Naive thymus-derived CD4-positive, alpha-beta T cell (primary cell): ENCODE measurements around the gene MMP21. TPM values are rescaled to one million over a fixed set of nuclear protein-coding genes. Genes with fewer than 3 reads are reported as not detected.

Source experiments
- ATAC-seq: fragments of 150-1000 bp; cut with Tn5 transposase; 2 replicates; pipeline ENCODE4 v1.10.0; 2021; ENCODE audit warnings: mild to moderate bottlenecking, moderate library complexity
- CTCF ChIA-PET: fragments of 350-600 bp; sonication (Branson Sonifier 250); formaldehyde crosslinking; loops from one replicate; lab custom pipeline; 2021; ENCODE audit warnings: antibody characterized with exemption; lab: Charles Lee
- POLR2A ChIA-PET: fragments of 350-600 bp; sonication (Branson Sonifier 250); formaldehyde crosslinking; loops from one replicate; lab custom pipeline; 2021; ENCODE audit warnings: antibody characterized with exemption, inconsistent platforms; lab: Charles Lee
- DNase-seq, 9 donors: peaks; one replicate each; pipeline versions ENCODE4 v3.0.0 to v3.0.0-alpha.2; 2020 to 2022; ENCODE audit warnings: mixed read lengths in 1 of 9
- H3K27ac ChIP-seq: one replicate; pipeline ENCODE4 v1.7.0; 2013; ENCODE audit warnings: mild to moderate bottlenecking, low read depth, low read length, moderate library complexity
- H3K27me3 ChIP-seq, 2 donors: one replicate each; pipeline ENCODE4 v1.7.0; 2013; ENCODE audit warnings: low read length in 2 of 2, mild to moderate bottlenecking in 2 of 2, moderate library complexity in 2 of 2; ENCODE audit not compliant: control insufficient read depth in 2 of 2, insufficient read depth in 2 of 2
- H3K36me3 ChIP-seq, 3 experiments: 1 replicate in 2 of 3; 2 replicates in 1 of 3; pipeline ENCODE4 v1.7.0; 2013; ENCODE audit warnings: low read length in 3 of 3, mild to moderate bottlenecking in 3 of 3, moderate library complexity in 1 of 3; ENCODE audit not compliant: insufficient read depth in 3 of 3, control insufficient read depth in 2 of 3
- H3K4me1 ChIP-seq, 2 donors: one replicate each; pipeline ENCODE4 v1.7.0; 2013; ENCODE audit warnings: low read length in 2 of 2, mild to moderate bottlenecking in 2 of 2, moderate library complexity in 1 of 2; ENCODE audit not compliant: control insufficient read depth in 2 of 2, insufficient read depth in 2 of 2
- H3K4me3 ChIP-seq: 2 replicates; pipeline ENCODE4 v1.7.0; 2013; ENCODE audit warnings: mild to moderate bottlenecking, low read length
- H3K9me3 ChIP-seq, 3 experiments: 1 replicate in 2 of 3; 2 replicates in 1 of 3; pipeline ENCODE4 v1.7.0; 2013; ENCODE audit warnings: low read length in 3 of 3; ENCODE audit not compliant: control insufficient read depth in 2 of 3
- H3K27ac Mint-ChIP-seq, 9 donors: one replicate each; pipeline ENCODE4 v1.8.0; 2020 to 2022; ENCODE audit warnings: mixed read lengths in 9 of 9, mild to moderate bottlenecking in 8 of 9, moderate library complexity in 5 of 9, inconsistent platforms in 2 of 9
- H3K27me3 Mint-ChIP-seq, 5 donors: one replicate each; pipeline ENCODE4 v1.8.0; 2021 to 2022; ENCODE audit warnings: mixed read lengths in 5 of 5, mild to moderate bottlenecking in 1 of 5
- H3K36me3 Mint-ChIP-seq, 5 donors: one replicate each; pipeline ENCODE4 v1.8.0; 2020 to 2022; ENCODE audit warnings: mixed read lengths in 5 of 5, mild to moderate bottlenecking in 3 of 5, inconsistent platforms in 1 of 5
- H3K4me1 Mint-ChIP-seq, 7 donors: one replicate each; pipeline ENCODE4 v1.8.0; 2020 to 2022; ENCODE audit warnings: mixed read lengths in 7 of 7, mild to moderate bottlenecking in 3 of 7, inconsistent platforms in 1 of 7
- H3K4me3 Mint-ChIP-seq, 10 donors: one replicate each; pipeline ENCODE4 v1.8.0; 2020 to 2022; ENCODE audit warnings: mild to moderate bottlenecking in 10 of 10, mixed read lengths in 10 of 10, moderate library complexity in 6 of 10, inconsistent platforms in 2 of 10
- H3K9me3 Mint-ChIP-seq, 11 donors: one replicate each; pipeline ENCODE4 v1.8.0; 2020 to 2022; ENCODE audit warnings: mixed read lengths in 11 of 11, mild to moderate bottlenecking in 4 of 11, inconsistent platforms in 1 of 11, moderate library complexity in 1 of 11
- intact Hi-C, 2 donors: fragments of 100-400 bp; cut with micrococcal nuclease; formaldehyde crosslinking; loops; one replicate each; pipeline ENCODE4 v1.15.1; 2023
- polyA plus RNA-seq, 2 donors: library from polyadenylated mRNA; unstranded; fragments of 300-500 nt; fragmentation: Illumina TruSeq; gene quantifications; one replicate each; pipeline ENCODE4 v1.2.3, GENCODE V29; 2021
- total RNA-seq, 6 experiments: library from RNA in 5 of 6; stranded (reverse) in 5 of 6; gene quantifications; 1 replicate in 5 of 6; 2 replicates in 1 of 6; pipeline ENCODE4 v1.2.3 and lab custom pipeline; 2021 to 2026

Gene MMP21
- total and polyA plus RNA-seq, 7 experiments from 2014 or later, result 0.29 to 0.84 (median 0.40) TPM; not detected in 2

DNA sequence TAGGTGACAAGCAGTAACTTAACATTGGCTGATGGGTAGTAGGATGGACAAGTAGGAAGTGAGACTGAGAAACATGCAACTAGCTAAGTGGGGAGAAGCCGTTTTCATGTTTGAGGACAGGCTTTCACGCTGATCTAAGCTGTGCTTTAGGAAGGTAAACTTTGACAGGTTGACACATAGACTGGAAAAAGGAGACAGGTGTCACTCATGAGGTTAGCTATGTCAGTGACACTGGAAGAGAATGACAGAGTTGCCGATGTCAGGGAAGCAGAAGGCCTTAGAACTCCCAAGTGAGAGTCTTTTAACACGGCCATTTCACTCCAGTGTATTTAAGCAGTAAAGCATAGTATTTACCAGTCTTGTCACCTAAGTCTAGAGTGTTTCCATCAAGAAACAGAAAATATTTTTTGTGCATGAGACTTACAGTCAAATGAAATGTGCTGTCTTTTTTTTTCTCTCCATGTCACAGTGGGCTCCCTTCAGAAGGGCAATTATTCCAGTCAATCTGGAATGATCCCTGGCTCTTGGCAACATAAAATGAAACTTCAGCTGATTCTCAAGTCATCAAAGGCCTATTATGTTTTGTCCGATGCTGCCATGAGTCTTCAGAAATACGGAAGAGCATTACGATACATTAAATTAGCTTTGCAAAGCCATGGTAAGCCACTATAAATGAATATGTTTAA is 35.5 kb downstream of the MMP21 start:
- DNase-seq, result no peak
- ChIA-PET POLR2A (no interaction called here), CTCF (interaction anchor here (0.6 kb wide), 1 partner anchor 124 kb away, joined by 7 read pairs; no protein-coding TSS in a partner anchor)
- H3K27me3 ChIP-seq, result no peaks in the 10 kb centered on the region
- no peaks in the 10 kb centered on the region for H3K4me1 ChIP-seq
- no peak overlapping the region for H3K4me3 Mint-ChIP-seq
- H3K36me3 Mint-ChIP-seq, result peaks cover 40 to 83% (median 61%) of the 10 kb centered on the region in 5 donors
- ATAC-seq, result no peak
- peaks cover 0 to 9% (median 0%) of the 10 kb centered on the region in 7 donors for H3K4me1 Mint-ChIP-seq
- no peak overlapping the region for H3K4me3 ChIP-seq
- peaks cover 45 to 95% (median 51%) of the 10 kb centered on the region in 3 experiments for H3K36me3 ChIP-seq
- peak overlapping the region in 1 of 9 donors; percentile 24 for H3K27ac Mint-ChIP-seq
- no peak overlapping the region for H3K27ac ChIP-seq
- intact Hi-C loops, result no loop called here
- H3K27me3 Mint-ChIP-seq, result no peaks in the 10 kb centered on the region
- no peaks in the 10 kb centered on the region for H3K9me3 ChIP-seq
- H3K9me3 Mint-ChIP-seq, result no peaks in the 10 kb centered on the region

DNA sequence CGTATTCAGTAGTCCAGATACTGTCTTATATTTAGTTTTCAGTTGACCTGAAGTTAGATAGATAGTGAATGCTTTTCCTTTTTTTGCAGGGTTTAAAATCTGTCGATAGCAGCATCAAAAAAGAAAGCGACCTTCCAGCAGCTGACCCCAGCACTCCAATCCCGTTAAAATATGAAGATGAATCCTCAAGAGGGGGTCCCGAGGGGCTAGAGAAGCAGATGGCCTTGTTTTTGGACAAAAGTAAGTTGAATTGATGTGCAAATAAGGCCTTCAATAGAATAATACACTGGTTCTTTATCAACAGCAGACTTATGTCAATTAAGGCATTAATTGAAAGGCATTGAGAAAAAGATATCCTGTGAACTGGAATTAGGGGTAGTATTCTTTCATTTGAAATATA is 37.4 kb downstream of the MMP21 start:
- intact Hi-C loops, result no loop called here
- CTCF ChIA-PET, result no interaction called here
- Histone ChIP-seq H3K27ac (no peak overlapping the region), H3K36me3 (peaks cover 47 to 94% (median 50%) of the 10 kb centered on the region in 3 experiments), H3K4me3 (no peak overlapping the region), H3K27me3 (no peaks in the 10 kb centered on the region), H3K4me1 (no peaks in the 10 kb centered on the region), H3K9me3 (no peaks in the 10 kb centered on the region)
- Mint-ChIP-seq H3K9me3 (no peaks in the 10 kb centered on the region), H3K36me3 (peaks cover 27 to 68% (median 47%) of the 10 kb centered on the region in 5 donors), H3K27ac (no peak overlapping the region), H3K4me1 (peaks cover 0 to 9% (median 0%) of the 10 kb centered on the region in 7 donors), H3K27me3 (no peaks in the 10 kb centered on the region), H3K4me3 (no peak overlapping the region)
- DNase-seq, result no peak
- no peak for ATAC-seq
- POLR2A ChIA-PET, result no interaction called here

DNA sequence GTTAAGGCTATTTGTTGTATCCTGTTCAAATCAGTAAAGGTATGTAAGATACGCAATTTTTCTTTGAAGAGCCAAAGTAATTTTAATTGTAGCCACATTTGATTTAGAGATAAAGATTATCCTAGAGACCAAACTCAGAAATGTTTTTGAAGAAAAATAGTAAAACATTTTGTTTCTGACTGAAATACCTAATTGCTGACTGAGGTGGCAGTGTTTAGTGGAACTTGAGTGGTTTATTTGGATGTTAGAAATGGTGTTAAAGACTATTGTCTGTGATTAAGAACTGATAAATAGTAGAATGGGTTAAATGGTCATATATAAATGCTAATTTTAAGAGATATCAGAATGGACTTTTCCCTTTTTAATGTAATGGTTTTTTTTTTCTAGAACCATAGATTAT is 40.8 kb downstream of the MMP21 start:
- Histone ChIP-seq H3K9me3 (no peaks in the 10 kb centered on the region), H3K27me3 (no peaks in the 10 kb centered on the region), H3K4me3 (no peak overlapping the region), H3K4me1 (no peaks in the 10 kb centered on the region), H3K36me3 (peaks cover 52 to 98% (median 59%) of the 10 kb centered on the region in 3 experiments), H3K27ac (no peak overlapping the region)
- H3K9me3 Mint-ChIP-seq, result no peaks in the 10 kb centered on the region
- ChIA-PET POLR2A (no interaction called here), CTCF (no interaction called here)
- intact Hi-C loops, result no loop called here
- peaks cover 0 to 15% (median 4%) of the 10 kb centered on the region in 7 donors for H3K4me1 Mint-ChIP-seq
- ATAC-seq (no peak), DNase-seq (no peak)
- no peak overlapping the region for H3K4me3 Mint-ChIP-seq
- no peaks in the 10 kb centered on the region for H3K27me3 Mint-ChIP-seq
- H3K27ac Mint-ChIP-seq, result no peak overlapping the region
- H3K36me3 Mint-ChIP-seq, result peaks cover 17 to 73% (median 56%) of the 10 kb centered on the region in 5 donors

DNA sequence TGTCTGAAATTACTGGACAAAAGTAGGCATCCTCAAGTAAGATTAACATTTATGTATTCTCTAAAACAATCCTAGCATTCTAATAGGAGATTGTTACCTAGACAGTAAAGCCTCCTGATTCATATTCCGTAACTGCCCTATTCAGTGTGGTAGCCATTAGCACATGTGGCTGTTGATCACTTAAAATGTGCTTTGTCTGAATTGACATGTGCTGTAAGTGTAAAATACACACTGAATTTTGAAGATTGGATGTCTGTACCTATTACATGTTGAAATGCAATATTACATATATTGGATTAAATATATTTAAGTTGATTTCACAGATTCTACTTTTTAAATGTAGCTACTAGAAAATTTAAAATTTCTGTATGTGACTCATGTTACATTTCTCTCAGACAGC is 41.5 kb downstream of the MMP21 start:
- intact Hi-C loops, result no loop called here
- no peaks in the 10 kb centered on the region for H3K27me3 ChIP-seq
- peaks cover 0 to 15% (median 4%) of the 10 kb centered on the region in 7 donors for H3K4me1 Mint-ChIP-seq
- ChIA-PET CTCF (no interaction called here), POLR2A (no interaction called here)
- no peak overlapping the region for H3K4me3 ChIP-seq
- peaks cover 51 to 98% (median 61%) of the 10 kb centered on the region in 3 experiments for H3K36me3 ChIP-seq
- H3K4me1 ChIP-seq, result no peaks in the 10 kb centered on the region
- H3K9me3 Mint-ChIP-seq, result no peaks in the 10 kb centered on the region
- H3K27ac ChIP-seq, result no peak overlapping the region
- peaks cover 10 to 71% (median 52%) of the 10 kb centered on the region in 5 donors for H3K36me3 Mint-ChIP-seq
- ATAC-seq (no peak), DNase-seq (no peak)
- no peaks in the 10 kb centered on the region for H3K27me3 Mint-ChIP-seq
- peak overlapping the region in 1 of 9 donors; percentile 40 for H3K27ac Mint-ChIP-seq
- no peak overlapping the region for H3K4me3 Mint-ChIP-seq
- no peaks in the 10 kb centered on the region for H3K9me3 ChIP-seq

DNA sequence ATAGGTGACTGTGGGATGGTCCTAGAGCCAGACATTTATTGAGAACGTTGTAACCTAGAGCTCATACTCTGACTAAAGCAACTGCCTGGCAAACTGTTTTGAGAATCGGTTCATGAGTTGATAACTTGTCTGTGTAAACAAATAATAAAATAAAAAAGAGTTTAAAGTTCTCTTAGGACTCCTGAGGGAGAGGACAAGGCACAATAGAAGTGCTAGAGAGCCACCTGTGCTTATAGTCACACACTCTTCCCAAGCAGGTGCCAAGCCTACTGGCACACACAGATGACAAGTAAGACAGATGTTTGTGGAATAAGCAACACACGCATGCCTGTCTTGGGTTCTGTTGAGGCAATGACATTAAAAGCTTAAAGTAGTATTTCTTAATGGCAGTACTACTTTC is 48.2 kb downstream of the MMP21 start:
- Histone ChIP-seq H3K27ac (no peak overlapping the region), H3K9me3 (no peaks in the 10 kb centered on the region), H3K27me3 (no peaks in the 10 kb centered on the region), H3K4me3 (no peak overlapping the region), H3K4me1 (no peaks in the 10 kb centered on the region), H3K36me3 (peaks cover 40 to 84% (median 66%) of the 10 kb centered on the region in 3 experiments)
- intact Hi-C loops, result no loop called here
- POLR2A ChIA-PET, result no interaction called here
- CTCF ChIA-PET, result no interaction called here
- Mint-ChIP-seq H3K4me3 (no peak overlapping the region), H3K4me1 (peaks cover 3 to 22% (median 17%) of the 10 kb centered on the region in 7 donors), H3K27me3 (no peaks in the 10 kb centered on the region), H3K36me3 (peaks cover 14 to 74% (median 41%) of the 10 kb centered on the region in 5 donors), H3K27ac (no peak overlapping the region), H3K9me3 (no peaks in the 10 kb centered on the region)
- DNase-seq (no peak), ATAC-seq (no peak)

DNA sequence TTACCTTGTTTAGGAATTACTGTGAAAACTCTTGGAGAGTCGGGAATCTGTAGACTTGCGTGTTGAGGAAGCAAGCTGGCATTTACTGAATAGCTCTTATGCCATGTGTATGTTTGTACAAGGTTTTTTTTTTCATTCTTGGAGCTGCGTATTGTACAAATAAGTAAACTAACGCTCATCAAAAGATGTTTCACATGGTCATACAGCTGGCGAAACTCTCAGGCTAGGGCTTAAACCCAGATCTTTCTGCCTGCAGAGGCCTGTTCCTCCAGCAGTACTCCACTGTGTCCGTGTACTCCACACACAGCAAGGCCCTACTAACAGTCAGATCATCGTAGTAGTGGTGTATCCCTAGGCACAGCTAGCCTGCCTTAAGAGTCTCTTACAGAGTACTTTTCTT is 48.7 kb downstream of the MMP21 start:
- Histone ChIP-seq H3K27me3 (no peaks in the 10 kb centered on the region), H3K4me3 (no peak overlapping the region), H3K36me3 (peaks cover 40 to 84% (median 69%) of the 10 kb centered on the region in 3 experiments), H3K4me1 (peaks cover 0 to 4% of the 10 kb centered on the region in 2 donors), H3K9me3 (no peaks in the 10 kb centered on the region), H3K27ac (no peak overlapping the region)
- ChIA-PET POLR2A (no interaction called here), CTCF (no interaction called here)
- no peak overlapping the region for H3K4me3 Mint-ChIP-seq
- H3K27ac Mint-ChIP-seq, result peak overlapping the region in 1 of 9 donors; percentile 14
- H3K36me3 Mint-ChIP-seq, result peaks cover 11 to 71% (median 38%) of the 10 kb centered on the region in 5 donors
- ATAC-seq, result no peak
- H3K27me3 Mint-ChIP-seq, result no peaks in the 10 kb centered on the region
- no peak for DNase-seq
- peaks cover 6 to 23% (median 17%) of the 10 kb centered on the region in 7 donors for H3K4me1 Mint-ChIP-seq
- no peaks in the 10 kb centered on the region for H3K9me3 Mint-ChIP-seq
- intact Hi-C loops, result no loop called here
